Bone marrow (tissue), 2 donors: ENCODE measurements around the gene NMD3.
A peak's percentile ranks its signal among the peaks of the same experiment; 100 is the strongest.

Experiments
- DNase-seq, 2 donors: peaks; one replicate each; lab custom pipeline; 2025; lab: John Stamatoyannopoulos, UW

NMD3 gene

DNA sequence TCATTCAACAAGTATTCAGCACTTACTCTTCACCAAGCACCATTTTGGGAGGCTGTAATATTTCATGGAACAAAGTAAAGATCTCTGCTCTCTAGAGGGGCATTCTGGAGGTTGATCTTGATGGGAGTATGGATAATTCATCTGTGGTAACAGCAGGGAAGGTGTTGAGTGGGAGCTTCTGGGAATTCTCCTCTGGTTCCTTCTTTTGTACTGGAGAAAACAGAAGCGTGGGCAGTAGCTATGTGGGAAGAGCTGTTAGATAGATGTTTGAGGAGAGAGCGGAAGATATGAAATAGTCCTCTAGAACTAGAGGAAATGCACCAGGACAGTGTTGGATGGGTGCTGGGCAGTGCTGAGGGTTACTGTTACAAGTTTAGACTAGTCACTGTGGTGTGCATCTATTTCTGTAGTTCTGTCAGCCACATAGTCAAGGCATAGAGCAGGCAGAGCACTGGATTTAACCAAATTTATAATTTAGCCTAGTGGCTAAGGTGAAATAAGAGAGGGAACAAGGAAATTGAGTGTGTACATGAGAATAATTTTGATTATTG lies 9.6 kb downstream of the NMD3 start:
- DNase-seq = no peak

GRCh38 chr3:161231861-161232260 lies 10.8 kb downstream of the NMD3 start:
- DNase-seq = no peak

DNA sequence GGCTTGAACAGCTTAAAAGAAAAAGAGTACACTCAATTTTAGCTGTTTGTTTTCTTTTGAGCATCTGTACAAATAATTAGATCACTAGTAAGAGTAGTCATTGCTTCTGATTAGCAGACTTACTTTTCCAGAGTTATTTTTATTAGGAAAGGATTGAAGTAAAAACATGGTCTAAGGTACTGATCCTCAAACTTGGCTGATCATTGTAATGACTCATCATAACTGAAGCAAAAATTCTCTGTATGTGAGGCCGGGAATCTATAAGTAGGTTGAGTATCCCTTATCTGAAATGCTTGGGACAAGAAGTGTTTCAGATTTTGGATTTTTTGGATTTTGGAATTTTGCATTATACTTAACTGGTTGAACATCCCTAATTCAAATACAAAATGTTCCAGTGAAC lies 12.4 kb downstream of the NMD3 start:
- no peak for DNase-seq

DNA sequence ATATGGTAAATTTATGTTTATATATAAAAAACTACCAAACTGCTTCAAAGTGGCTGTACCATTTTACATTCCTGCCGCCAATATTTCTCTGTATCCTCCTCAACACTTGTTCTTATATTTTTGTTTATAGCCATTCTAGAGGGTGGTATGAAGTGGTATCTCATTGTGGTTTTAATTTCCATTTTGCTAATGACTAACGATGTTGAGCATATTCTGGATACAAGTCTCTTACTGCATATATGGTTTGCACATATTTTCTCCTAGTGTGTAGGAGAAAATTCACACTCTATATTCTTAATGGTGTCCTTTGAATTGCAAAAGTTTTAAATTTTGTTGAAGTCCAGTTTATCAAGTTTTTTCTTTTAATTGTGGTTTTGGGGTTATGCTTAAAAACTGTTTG lies 15.1 kb downstream of the NMD3 start:
- DNase-seq = no peak

DNA sequence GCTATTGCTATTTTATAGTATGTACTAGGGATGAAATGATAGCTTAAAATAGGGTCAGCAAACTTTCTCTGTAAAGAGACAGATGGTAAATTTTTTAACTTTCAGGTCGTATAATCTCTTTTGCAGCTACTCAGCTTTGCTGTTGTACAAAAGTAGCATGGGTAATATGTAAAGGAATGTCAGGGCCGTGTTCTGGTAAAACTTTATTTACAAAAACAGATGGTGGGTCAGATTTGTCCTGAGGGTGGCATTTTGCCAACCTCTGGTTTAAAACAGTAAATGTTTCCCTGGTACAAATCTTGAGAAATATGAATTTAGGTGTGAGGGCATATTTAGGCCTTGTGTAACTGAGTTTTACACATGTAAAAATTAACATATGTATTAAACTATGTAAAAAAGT lies 18.6 kb downstream of the NMD3 start:
- no peak for DNase-seq

- DNase-seq = no peak
Measured at GRCh38 chr3:161244538-161244937, 23.4 kb downstream of the NMD3 start.

DNA sequence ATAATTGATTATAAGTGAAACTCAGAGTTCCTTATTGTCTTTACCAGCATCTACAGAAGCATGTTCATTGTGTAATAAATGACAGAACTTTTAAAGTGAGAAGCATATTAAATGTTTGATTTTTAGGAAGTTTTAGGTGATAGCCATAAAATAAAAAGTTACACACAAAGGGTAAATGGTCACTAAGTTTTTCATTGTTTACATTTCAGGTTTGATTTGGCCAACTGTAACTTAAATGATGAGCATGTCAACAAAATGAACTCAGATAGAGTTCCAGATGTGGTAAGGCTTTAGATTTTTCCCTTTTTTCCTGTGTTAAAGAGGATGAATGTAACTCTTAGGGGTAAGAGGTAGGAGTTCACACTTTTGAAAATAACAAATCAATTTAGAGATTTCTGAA lies 25.9 kb downstream of the NMD3 start:
- DNase-seq = no peak

GRCh38 chr3:161250116-161250515 lies 29.0 kb downstream of the NMD3 start:
- no peak for DNase-seq

DNA sequence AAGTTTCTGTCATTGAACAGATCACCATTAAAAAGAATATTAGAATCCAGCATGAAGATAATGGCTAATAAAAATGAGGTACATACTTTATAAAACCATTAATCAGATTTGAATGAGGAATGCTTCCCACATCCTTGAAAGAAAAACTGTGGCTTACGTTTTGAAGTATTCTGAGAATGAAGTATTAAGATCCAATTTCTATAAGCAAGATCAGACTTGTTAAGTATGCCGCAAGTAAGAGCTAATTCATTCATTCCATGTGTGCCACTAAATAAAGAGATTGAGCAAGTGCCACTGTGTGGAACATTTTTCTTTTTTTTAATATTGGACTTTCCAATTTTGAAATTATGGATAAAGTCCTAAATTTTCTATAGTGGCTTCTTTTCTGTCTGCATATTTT lies 30.6 kb downstream of the NMD3 start:
- no peak for DNase-seq

- DNase-seq = no peak
Measured at GRCh38 chr3:161252143-161252542, 31.0 kb downstream of the NMD3 start.

- DNase-seq = no peak
Measured at GRCh38 chr3:161253711-161254110, 32.6 kb downstream of the NMD3 start.

GRCh38 chr3:161254861-161255260 lies 33.8 kb downstream of the NMD3 start:
- no peak for DNase-seq

- no peak for DNase-seq
Measured at GRCh38 chr3:161263057-161263456, 41.9 kb downstream of the NMD3 start.

GRCh38 chr3:161264852-161265251 lies 43.7 kb downstream of the NMD3 start:
- DNase-seq = no peak

- no peak for DNase-seq
Measured at GRCh38 chr3:161265916-161266571, 44.9 kb downstream of the NMD3 start.

DNA sequence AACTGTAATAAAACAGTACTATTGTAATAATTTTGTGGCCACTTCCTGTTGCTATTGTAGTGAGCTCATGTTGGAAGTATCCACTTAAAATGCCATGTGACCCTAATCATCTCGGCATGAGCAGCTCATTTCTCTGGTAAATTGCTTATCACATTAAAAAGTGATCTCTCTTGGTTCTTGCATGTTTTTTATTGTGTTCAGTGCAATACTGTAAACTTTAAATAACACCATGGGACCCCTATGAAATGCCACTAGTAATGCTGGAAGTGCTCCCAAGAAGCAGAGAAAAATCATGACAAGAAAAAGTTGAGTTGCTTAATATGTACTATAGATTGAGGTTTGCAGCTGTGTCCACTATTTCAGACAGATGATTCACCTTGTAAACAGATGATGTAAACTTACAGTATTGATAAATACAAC lies 45.6 kb downstream of the NMD3 start:
- DNase-seq = no peak

- no peak for DNase-seq
Measured at GRCh38 chr3:161267646-161268045, 46.5 kb downstream of the NMD3 start.

DNA sequence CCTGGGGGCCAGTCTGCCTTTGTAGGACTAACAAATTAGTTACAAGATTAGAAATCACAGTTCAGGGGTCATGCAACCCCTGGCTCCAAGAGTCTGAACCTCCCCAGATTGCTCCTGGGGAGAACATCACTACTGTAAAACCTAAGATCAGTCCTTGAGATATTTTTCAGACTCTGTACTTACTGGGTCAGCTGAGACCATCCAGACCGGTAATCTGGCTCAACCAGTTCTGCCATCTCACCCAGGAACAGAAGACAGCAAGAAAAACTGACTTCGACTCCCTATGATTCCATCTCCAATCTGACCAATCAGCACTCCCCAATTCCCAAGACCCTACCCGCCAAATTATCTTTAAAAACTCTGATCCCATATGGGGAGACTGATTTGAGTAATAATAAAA lies 47.5 kb downstream of the NMD3 start:
- DNase-seq = no peak

DNA sequence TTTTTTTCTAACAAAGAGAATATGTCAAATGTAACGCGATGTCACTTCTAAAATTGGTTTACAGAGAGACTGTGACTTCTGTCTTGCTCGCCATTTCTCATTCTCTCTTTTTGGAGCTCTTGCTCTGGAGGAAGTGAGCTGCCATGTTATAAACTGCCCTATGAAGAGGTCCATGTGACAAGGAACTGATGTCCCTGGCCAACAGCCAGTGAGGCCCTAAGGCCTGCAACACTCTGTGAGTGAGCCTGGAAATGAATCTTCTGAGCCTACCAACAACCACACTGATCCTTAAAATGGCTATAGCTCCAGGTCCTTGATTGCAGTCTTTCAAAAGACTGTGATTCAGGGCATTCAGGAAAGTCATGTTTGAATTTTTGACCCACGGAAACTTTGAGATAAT lies 49.9 kb downstream of the NMD3 start:
- no peak for DNase-seq

DNA sequence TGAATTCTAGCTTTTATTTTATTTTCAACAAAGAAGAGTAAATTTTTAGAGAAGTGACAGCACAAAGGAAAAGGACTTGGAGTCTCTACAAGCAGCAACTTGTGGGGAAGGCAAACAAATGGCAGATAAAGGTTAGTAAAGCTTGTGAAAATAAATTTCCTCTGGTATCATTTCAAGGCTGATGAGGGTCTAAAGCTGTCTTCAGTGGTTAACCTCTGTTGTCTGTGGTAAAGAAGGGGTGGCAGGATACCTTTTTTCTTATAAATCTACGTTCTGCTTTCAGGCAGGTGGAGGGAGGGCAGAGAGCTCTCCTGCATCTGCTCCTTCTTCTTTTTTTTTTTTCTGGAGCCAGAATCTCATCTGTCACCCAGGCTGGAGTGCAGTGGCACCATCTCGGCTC lies 50.5 kb downstream of the NMD3 start:
- no peak for DNase-seq

GRCh38 chr3:161272524-161272923 lies 51.4 kb downstream of the NMD3 start:
- DNase-seq = no peak

- no peak for DNase-seq
Measured at GRCh38 chr3:161273589-161274218, 52.6 kb downstream of the NMD3 start.

DNA sequence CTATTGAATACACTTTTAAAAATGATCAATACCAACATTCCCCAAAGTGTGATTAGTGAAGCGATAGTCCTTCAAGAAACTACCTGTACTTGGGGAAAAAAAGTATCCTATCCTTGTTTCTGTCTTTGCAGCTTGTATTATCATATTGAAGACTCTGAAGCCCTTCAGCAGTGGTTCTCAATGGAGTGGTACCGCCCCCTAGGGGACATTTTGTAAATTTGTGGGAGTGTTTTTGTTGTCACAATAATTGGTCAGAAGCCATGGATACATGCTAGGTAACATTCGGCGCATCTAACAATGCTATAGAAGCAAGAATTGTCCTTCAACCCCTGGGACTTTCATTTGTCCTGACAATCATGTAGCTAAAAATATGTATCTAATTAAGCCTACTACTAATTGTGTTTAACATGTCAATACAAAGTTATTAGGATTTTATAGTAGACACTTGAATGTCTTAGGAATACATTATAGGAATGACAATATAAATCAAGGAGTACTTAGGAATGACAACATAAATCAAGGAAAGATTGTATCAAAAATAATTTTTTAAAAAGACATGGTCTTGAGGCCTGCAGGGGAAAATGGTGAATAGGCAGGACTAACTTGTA lies 53.7 kb downstream of the NMD3 start:
- peak in 1 of 2 donors; percentile 36 for DNase-seq
